GM10248 (cell line): ENCODE data around the gene SEBOX.
A peak's percentile ranks its signal among the peaks of the same experiment; 100 is the strongest.

Source experiments
- CTCF ChIA-PET: fragments of 300-600 bp; sonication (Branson Sonifier 250); formaldehyde crosslinking; extraction: SDS; loops from one replicate; lab custom pipeline; 2021; ENCODE audit warnings: antibody characterized with exemption; lab: Yijun Ruan, JAX
- POLR2A ChIA-PET: fragments of 350-650 bp; sonication (Branson Sonifier 250); formaldehyde crosslinking; extraction: SDS; loops from one replicate; lab custom pipeline; 2020; ENCODE audit warnings: antibody characterized with exemption; lab: Yijun Ruan, JAX
- DNase-seq: peaks from one replicate; pipeline ENCODE4 v3.0.0; 2012; ENCODE audit errors: extremely low spot score
- CTCF ChIP-seq: IDR thresholded peaks from 2 replicates; pipeline ENCODE4 v1.5.1; 2012; ENCODE audit warnings: mild to moderate bottlenecking, low read depth; ENCODE audit errors: extremely low read depth, missing control alignments, control extremely low read depth

The SEBOX gene

DNA sequence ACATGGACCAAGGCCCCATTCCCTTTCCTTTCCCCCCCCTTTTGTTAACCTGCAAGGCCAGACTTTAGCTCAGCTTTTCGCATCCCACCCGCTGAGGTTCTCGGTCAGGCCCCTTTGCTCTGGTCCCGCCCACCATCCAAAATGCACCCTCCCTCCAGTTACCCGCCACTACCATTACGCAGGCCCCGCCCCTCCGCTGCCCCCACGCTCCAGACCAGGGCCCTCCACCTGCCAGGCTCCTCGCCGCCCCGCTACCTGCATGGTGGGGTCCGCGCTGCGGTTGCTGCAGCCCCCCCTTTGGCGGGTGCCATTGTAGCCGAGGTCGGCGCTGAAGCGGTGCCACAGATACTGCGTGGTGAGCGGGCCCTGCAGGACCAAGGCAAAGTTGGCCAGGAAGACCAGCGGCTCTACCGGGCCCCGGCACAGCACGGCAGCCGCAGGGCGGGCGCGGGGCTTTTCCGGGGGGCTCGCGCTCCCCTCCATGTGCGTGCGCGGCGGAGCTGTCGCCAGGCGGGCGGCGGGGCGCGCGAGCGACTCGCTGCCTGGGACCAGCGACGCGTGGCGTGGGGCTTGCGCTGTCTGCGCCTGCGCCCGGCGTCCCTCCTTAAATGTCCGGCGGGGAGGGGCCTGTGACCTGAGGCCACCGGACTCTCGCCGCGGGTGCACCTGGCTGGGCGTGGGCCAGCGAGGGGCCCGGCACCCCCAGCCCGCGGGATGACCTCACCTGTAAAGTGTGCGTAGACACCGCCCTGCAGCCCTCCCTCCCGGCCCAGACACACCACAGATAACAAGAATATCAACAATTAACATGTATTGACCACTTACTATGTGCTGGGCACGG, 40.9 kb upstream of the SEBOX start, which contains the start of gene SLC46A1:
Gene SLC46A1, minus strand, starts transcription at position 581 of the 841 bp plus-strand sequence. Its CDS starts 98 bp downstream, at position 483.
- no peak for TF ChIP-seq CTCF
- DNase-seq = peak; percentile 85
- POLR2A ChIA-PET = interaction anchor here (0.7 to 0.9 kb wide), 2 partner anchors 11 to 23 kb away, joined by 3 to 4 read pairs; no protein-coding TSS in a partner anchor
- CTCF ChIA-PET = interaction anchor here (1.2 to 3.3 kb wide), 5 partner anchors 11 to 155 kb away, joined by 3 to 31 read pairs (median 5); no protein-coding TSS in a partner anchor

GRCh38 chr17:28404812-28405570, 40.0 kb upstream of the SEBOX start:
- no peak for TF ChIP-seq CTCF
- DNase-seq = no peak
- ChIA-PET POLR2A (interaction anchor here (0.9 kb wide), 1 partner anchor 12 kb away, joined by 3 read pairs; no protein-coding TSS in a partner anchor), CTCF (interaction anchor here (1.1 to 2.1 kb wide), 4 partner anchors 12 to 138 kb away, joined by 3 to 20 read pairs (median 4); no protein-coding TSS in a partner anchor)

DNA sequence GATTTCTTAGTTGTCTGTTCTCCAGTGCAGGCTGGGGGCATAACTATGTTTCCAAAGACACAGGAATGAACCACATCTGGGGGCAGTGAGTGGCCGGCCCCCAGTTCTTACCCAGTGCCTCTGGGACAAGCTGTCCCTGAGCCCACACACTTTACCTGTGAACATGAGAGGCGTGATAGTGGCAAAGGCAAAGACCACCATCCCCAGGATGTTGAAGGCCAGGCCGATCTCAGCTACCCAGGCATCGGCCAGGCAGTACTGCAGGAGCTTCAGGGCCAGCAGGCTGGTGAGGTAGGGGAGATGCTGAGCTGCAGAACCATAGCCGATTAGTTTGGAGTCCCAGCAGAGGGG, 39.4 kb upstream of the SEBOX start:
- POLR2A ChIA-PET = no interaction called here
- TF ChIP-seq CTCF = no peak

DNA sequence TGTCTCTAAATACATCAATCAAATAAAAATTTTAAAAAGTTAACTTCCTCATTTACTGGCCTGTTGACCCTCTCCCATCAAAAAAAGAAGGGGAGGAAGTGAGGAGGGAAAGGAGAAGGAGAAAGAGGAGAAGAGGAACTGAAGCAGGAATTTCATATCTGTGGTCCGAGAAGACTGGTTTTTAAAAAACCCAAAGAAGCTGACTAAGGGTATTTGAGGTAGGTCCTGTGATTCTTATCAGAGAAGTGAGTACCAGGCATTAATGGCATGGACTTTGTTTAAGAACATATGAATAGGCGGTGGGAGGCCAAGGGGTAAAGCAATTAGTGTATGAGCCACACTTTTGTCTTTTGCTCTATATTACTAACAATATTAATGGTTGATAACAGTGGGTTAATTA, 39.0 kb upstream of the SEBOX start:
- no peak for DNase-seq
- no peak for TF ChIP-seq CTCF
- ChIA-PET POLR2A (no interaction called here), CTCF (interaction anchor here (2.1 kb wide), 1 partner anchor 12 kb away, joined by 20 read pairs; no protein-coding TSS in a partner anchor)

More for the DNA sequence above, 39.4 kb upstream of the SEBOX start:
- no peak for DNase-seq
- CTCF ChIA-PET = interaction anchor here (1.1 to 2.1 kb wide), 4 partner anchors 12 to 139 kb away, joined by 3 to 20 read pairs (median 4); no protein-coding TSS in a partner anchor

DNA sequence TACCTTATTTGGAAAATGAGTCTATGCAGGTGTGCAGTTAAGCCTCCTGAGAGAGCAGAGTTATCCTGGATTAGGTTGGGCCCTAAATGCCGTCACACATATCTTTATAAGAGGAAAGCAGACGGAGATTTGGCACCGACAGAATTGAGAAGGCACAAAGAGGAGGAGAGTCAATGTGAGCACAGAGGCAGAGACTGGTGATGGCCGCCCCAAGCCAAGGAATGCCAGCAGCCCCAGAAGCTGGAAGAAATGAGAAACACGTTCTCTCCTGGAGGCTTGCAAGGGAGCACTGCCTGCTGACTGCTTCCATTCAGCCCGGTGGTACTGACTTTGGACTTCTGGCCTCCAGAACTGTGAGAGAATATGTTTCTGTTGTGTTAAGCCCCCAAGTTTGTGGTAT, 37.8 kb upstream of the SEBOX start:
- ChIA-PET POLR2A (no interaction called here), CTCF (no interaction called here)
- DNase-seq = no peak
- TF ChIP-seq CTCF = no peak

DNA sequence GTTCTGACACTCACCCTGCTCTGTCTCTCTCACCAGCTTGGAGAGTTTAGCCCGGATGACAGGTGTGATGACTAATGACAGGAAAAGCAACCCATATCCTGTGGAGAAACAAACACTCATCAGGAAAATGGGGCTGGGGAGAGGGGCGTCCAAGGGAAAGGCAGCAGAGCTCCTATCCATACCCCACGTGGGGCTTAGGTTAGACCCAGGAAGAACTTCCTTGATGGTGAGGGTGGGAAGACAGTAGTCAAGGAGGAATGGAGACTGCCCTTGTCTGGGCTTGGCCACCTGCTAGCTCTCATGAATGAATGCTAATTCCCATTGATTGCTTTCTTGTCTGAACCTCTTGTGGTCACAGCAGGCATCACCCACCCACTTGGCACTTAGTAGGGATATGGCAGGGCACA, 37.2 kb upstream of the SEBOX start:
- ChIA-PET CTCF (interaction anchor here (4.2 to 4.3 kb wide), 2 partner anchors 14 to 15 kb away, joined by 16 to 37 read pairs; no protein-coding TSS in a partner anchor), POLR2A (interaction anchor here (0.6 kb wide), 1 partner anchor 45 kb away, joined by 3 read pairs; the partner anchor contains the start of gene POLDIP2)
- no peak for DNase-seq
- TF ChIP-seq CTCF = no peak
